Naive B cell (primary cell): ENCODE measurements around the gene CDH23. TPM values are rescaled to one million over a fixed set of nuclear protein-coding genes. Genes with fewer than 3 reads are reported as not detected.
"Not testable (repeated sequence)": the region's sequence is repeated elsewhere in the genome, so short reads cannot be mapped to it uniquely, and the experiment has no call there.

Experiments used
- ATAC-seq, 2 donors: fragments of 150-1000 bp; cut with Tn5 transposase; 2 replicates each; pipeline ENCODE4 v1.10.0; 2021; ENCODE audit warnings: low read depth in 2 of 2, mild to moderate bottlenecking in 2 of 2, moderate library complexity in 2 of 2
- DNase-seq: peaks from one replicate; pipeline ENCODE4 v3.0.0; 2022
- H3K27ac Mint-ChIP-seq, 6 donors: one replicate each; pipeline ENCODE4 v1.8.0; 2020 to 2022; ENCODE audit warnings: mild to moderate bottlenecking in 6 of 6, mixed read lengths in 6 of 6, moderate library complexity in 5 of 6, inconsistent platforms in 2 of 6
- H3K27me3 Mint-ChIP-seq, 3 donors: one replicate each; pipeline ENCODE4 v1.8.0; 2021 to 2022; ENCODE audit warnings: mixed read lengths in 3 of 3, mild to moderate bottlenecking in 1 of 3
- H3K36me3 Mint-ChIP-seq, 2 donors: one replicate each; pipeline ENCODE4 v1.8.0; 2020 to 2022; ENCODE audit warnings: mixed read lengths in 2 of 2, inconsistent platforms in 1 of 2, mild to moderate bottlenecking in 1 of 2
- H3K4me1 Mint-ChIP-seq, 3 donors: one replicate each; pipeline ENCODE4 v1.8.0; 2020 to 2022; ENCODE audit warnings: mixed read lengths in 3 of 3, inconsistent platforms in 1 of 3, mild to moderate bottlenecking in 1 of 3, moderate library complexity in 1 of 3
- H3K4me3 Mint-ChIP-seq, 8 donors: one replicate each; pipeline ENCODE4 v1.8.0; 2020 to 2022; ENCODE audit warnings: mild to moderate bottlenecking in 8 of 8, mixed read lengths in 8 of 8, moderate library complexity in 8 of 8, inconsistent platforms in 2 of 8
- H3K9me3 Mint-ChIP-seq, 7 donors: one replicate each; pipeline ENCODE4 v1.8.0; 2020 to 2022; ENCODE audit warnings: mixed read lengths in 7 of 7, mild to moderate bottlenecking in 5 of 7, inconsistent platforms in 2 of 7, moderate library complexity in 1 of 7
- polyA plus RNA-seq, 6 donors: library from polyadenylated mRNA; unstranded; fragments of 300-500 nt; fragmentation: Illumina TruSeq; gene quantifications; one replicate each; pipeline ENCODE4 v1.2.3, GENCODE V29; 2021; ENCODE audit warnings: low read depth in 6 of 6

CDH23 gene
- polyA plus RNA-seq, 6 donors from 2014 or later, result 0.05 to 0.62 (median 0.21) TPM; not detected in 2

DNA sequence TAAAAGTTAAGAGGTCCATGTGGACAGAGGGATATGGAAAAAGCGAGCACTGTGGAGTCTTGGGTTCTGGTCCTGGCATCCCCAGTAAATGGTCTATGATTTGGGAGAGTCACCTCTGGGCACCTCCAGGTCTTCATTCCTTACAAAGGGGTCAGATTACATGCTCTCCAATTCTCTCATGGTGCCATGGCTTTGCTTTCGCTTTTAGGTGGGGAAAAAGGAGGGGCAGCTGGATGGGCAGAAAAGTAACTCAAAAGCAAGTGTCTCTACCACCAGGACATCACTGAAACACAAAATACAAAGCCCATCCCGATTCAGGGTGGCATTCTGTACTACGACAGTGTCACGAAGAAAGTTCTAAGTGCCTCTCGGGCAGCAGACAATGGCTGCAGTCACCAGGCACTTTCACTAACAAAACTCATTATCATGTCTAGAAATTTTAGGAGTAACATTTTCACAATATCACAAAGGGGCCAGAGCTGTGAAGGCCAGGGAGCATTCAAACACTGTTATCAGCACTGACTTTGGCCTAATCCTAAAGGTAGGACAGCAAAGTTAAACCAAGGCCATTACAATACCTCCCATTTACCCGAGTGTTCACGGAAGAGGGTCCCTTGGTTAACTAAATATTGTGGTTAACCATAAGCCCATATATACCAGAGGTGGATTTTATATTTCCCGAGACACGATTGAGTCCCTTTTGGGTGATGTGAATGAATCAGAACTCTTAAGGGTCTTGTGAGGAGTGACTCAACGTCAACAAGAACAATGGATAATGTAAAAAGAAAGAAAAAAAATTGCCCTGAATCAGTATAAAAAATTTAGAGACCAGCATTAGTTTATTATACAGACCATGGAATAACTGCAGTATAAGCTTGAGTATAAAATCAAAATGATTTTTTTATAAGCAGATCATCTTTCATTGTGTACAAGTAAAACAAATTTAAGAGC is 451.9 kb downstream of the CDH23 start:
- Mint-ChIP-seq H3K27ac (peak overlapping the region in 2 of 6 donors; percentile 20 to 70), H3K27me3 (no peaks in the 10 kb centered on the region), H3K4me3 (peak overlapping the region in 6 of 8 donors; percentile 5 to 96 (median 56)), H3K4me1 (peaks cover 42 to 79% (median 68%) of the 10 kb centered on the region in 3 donors), H3K36me3 (no peaks in the 10 kb centered on the region), H3K9me3 (no peaks in the 10 kb centered on the region)
- ATAC-seq (no peak), DNase-seq (no peak)

DNA sequence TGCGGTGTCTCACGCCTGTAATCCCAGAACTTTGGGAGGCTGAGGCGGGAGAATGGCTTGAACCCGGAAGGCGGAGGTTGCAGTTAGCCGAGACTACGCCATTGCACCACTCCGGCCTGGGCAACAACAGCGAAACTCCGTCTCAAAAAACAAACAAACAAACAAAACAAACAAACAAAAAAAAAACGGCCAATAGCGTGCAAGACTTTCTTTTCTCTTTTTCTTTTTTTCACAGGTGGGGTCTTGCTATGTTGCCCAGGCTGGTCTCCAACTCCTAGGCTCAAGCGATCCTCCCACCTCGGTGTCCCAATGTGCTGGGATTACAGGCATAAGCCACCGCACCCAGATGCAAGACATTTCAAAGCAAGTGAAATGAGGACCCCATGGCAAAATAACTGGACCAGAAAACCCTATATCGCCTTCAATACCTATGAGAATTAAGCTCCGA is 452.8 kb downstream of the CDH23 start:
- peak overlapping the region in 7 of 8 donors; percentile 61 to 97 (median 93) for H3K4me3 Mint-ChIP-seq
- no peaks in the 10 kb centered on the region for H3K27me3 Mint-ChIP-seq
- H3K36me3 Mint-ChIP-seq, result no peaks in the 10 kb centered on the region
- H3K27ac Mint-ChIP-seq, result peak overlapping the region in 1 of 6 donors; percentile 85
- no peaks in the 10 kb centered on the region for H3K9me3 Mint-ChIP-seq
- no peak for ATAC-seq
- no peak for DNase-seq
- H3K4me1 Mint-ChIP-seq, result peaks cover 41 to 70% (median 66%) of the 10 kb centered on the region in 3 donors

DNA sequence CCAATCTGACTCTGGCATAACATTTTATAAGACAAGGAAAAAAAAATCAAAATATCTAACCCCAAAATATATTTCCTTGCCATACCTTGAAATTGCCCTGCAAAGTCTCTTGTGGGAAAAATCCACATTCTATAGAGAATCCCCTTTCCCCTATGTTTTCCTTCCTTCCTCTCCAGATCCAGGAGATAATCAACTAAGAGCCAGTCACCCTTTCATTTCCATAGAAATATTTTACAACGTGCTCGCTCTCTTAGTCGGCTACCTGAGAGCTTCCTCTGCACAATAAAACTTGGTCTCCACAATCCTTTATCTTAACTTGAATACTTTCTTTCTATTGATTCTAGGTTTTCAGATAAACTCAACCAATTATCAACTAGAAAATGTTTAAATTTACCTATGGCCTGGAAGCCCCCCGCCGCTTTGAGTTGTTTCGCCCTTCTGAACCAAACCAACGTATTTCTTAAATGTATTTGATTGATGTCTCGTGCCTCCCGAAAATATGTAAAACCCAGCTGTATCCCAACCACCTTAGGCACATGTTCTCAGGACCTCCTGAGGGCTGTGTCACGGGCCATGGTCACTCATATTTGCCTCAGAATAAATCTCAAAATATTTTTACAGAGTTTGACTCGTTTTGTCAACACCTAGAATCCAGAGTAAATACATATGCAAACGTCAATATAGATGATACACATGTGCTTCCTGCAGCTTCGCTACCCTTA is 453.5 kb downstream of the CDH23 start:
- no peak for ATAC-seq
- H3K27me3 Mint-ChIP-seq, result no peaks in the 10 kb centered on the region
- H3K36me3 Mint-ChIP-seq, result no peaks in the 10 kb centered on the region
- H3K4me1 Mint-ChIP-seq, result peaks cover 41 to 65% (median 63%) of the 10 kb centered on the region in 3 donors
- peak overlapping the region; percentile 15 to 97 (median 93) for H3K27ac Mint-ChIP-seq
- DNase-seq, result no peak
- peak overlapping the region; percentile 90 to 97 (median 96) for H3K4me3 Mint-ChIP-seq
- no peaks in the 10 kb centered on the region for H3K9me3 Mint-ChIP-seq

DNA sequence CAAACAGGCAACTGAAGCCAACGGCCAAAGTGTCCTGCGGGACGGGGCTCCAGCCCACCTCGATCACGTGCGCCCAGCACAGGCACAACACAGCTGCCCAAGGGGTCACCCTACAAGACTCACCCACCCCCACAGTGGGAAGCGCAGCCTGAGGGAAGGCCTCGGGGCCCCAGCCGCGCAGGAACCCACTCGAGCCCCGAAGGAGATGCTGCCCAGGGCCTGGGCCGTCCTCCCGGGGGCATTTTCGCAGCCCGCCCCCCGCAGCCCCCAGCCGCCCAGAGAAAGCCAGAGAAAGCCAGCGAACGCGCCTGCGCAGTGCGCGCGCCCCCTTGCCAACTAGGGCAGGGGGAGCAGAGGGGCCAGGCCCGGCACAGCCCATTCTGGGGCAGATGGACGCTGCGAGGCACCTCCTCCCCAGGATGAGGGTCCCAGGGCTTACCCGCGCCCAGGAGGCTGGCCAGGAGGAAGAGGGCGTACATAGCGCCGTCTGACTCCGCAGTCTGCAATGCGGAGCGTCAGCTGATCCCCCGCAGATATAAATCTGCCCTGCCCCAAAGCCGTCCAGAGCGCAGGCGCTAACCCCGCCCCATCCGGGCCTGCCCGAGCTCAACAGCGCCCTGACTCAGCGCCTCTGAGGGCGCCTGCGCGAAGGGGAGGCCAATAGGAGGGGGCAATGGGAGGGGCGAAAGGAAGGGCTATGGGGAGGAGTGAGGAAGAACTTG is 454.2 kb downstream of the CDH23 start, which contains the start of gene PSAP:
PSAP (minus strand) TSS at position 509 of the 722 bp plus-strand sequence; CDS start at position 479, 30 bp downstream.
- Mint-ChIP-seq H3K9me3 (no peaks in the 10 kb centered on the region), H3K36me3 (no peaks in the 10 kb centered on the region), H3K4me1 (peaks cover 41 to 61% (median 56%) of the 10 kb centered on the region in 3 donors), H3K4me3 (peak within 1 kb of the TSS; percentile 90 to 97 (median 96)), H3K27ac (peak within 1 kb of the TSS; percentile 85 to 97 (median 94)), H3K27me3 (no peaks in the 10 kb centered on the region)
- ATAC-seq, result peak; percentile 96
- DNase-seq, result peak; percentile 97

DNA sequence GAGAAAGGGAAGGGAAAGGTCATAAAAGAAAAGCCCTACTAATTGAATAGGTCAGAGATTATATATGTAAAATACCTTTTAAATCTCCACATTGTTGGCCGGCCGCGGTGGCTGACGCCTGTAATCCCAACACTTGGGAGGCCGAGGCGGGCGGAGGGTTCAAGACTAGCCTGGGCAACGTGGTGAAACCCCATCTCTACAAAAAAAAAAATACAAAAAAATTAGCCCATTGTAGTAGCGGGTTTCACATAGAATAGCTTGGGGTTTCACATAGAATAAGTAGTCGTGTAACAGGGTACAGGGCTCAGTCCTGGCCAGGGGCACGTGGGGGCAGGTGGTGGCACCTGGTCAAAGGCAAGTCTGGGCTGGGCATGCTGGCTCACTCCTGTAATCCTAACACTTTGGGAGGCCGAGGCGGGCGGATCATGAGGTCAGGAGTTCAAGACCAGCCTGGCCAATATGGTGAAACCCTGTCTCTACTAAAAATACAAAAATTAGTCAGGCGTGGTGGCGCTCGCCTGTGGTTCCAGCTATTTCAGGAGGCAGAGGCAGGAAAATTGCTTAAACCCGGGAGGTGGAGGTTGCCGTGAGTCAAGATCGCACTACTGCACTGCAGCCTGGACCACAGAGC is 454.9 kb downstream of the CDH23 start:
- H3K36me3 Mint-ChIP-seq, ATAC-seq, H3K9me3 Mint-ChIP-seq, DNase-seq, H3K27me3 Mint-ChIP-seq: not testable (repeated sequence)
- H3K4me3 Mint-ChIP-seq, result peak overlapping the region; percentile 90 to 97 (median 96)
- peak overlapping the region; percentile 85 to 97 (median 94) for H3K27ac Mint-ChIP-seq
- peaks cover 41 to 56% (median 56%) of the 10 kb centered on the region in 3 donors for H3K4me1 Mint-ChIP-seq

DNA sequence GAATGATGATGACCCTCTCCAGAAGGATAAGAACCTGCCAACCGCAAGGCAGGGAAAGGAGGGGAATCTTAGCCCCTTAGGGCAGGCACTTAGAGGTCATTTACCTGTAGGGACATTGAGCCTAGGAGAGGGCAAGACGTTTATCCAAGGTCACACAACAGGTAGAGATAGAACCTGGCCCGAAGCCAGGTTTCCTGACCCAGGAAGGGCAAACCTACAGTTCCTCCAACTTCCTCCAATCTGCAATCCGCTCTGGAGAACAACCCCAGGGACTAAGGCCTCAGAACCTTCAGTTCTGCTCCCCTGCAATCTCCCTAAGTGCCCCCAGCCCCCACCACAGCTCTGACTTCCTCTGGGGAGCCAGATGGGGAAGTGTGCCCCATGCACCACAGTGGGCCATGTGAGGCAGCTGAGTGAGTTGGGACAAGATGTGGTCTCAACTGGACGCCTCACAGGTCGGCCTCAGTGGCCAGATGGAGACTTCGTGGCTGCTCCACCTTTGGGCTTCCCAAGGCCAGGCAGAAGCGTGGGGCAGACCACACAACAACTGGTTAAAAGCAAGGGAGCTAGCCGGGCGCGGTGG is 455.7 kb downstream of the CDH23 start:
- peaks cover 34 to 48% (median 47%) of the 10 kb centered on the region in 3 donors for H3K4me1 Mint-ChIP-seq
- DNase-seq (peak; percentile 51), ATAC-seq (peak; percentile 18 to 19)
- peak overlapping the region in 6 of 8 donors; percentile 47 to 96 (median 92) for H3K4me3 Mint-ChIP-seq
- H3K27ac Mint-ChIP-seq, result peak overlapping the region in 5 of 6 donors; percentile 52 to 90 (median 76)
- H3K27me3 Mint-ChIP-seq, result no peaks in the 10 kb centered on the region
- H3K36me3 Mint-ChIP-seq, result no peaks in the 10 kb centered on the region
- no peaks in the 10 kb centered on the region for H3K9me3 Mint-ChIP-seq

DNA sequence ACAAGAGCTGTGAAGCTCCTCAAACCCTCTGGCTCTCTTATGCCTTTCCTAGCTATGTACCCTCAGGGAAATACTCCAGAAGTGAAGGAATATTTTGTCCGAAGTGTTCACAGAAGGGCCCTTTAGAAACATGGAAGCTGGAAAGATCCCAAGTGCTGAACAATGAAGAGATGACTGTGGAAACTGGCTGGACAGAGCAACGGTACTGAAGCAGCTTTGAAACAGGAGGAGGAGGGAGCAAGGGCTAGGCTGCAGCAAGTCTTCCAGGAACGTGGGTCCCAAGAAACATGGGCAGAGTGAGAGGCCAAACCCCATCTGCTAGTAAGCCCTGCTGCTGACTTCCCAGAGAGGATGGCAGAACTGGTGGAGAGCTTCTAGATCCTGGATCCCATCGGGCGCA is 457.3 kb downstream of the CDH23 start:
- Mint-ChIP-seq H3K27ac (no peak overlapping the region), H3K27me3 (no peaks in the 10 kb centered on the region), H3K9me3 (no peaks in the 10 kb centered on the region), H3K4me3 (no peak overlapping the region), H3K36me3 (no peaks in the 10 kb centered on the region), H3K4me1 (peaks cover 27 to 45% (median 41%) of the 10 kb centered on the region in 3 donors)
- DNase-seq, result no peak
- no peak for ATAC-seq

DNA sequence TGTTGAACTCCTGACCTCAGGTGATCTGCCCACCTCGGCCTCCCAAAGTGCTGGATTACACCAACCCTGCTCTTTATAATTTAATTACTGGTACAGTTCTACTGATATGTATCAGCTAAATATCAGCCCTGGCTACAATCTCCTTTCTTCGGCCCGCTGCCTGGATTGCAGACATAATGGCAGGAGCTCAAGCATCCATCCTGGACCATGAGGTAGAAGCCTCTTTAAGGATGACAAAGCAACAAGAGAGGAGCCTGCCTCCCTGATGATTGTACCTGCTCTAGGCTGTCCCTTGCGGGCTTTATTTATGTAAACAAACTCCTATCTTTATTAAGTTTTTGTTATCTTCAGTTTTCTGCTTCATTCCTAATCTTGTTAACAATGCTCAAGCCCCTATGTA is 459.9 kb downstream of the CDH23 start:
- no peak for DNase-seq
- no peaks in the 10 kb centered on the region for H3K9me3 Mint-ChIP-seq
- no peak overlapping the region for H3K4me3 Mint-ChIP-seq
- no peak for ATAC-seq
- H3K27me3 Mint-ChIP-seq, result no peaks in the 10 kb centered on the region
- peaks cover 26 to 45% (median 38%) of the 10 kb centered on the region in 3 donors for H3K4me1 Mint-ChIP-seq
- H3K27ac Mint-ChIP-seq, result no peak overlapping the region
- no peaks in the 10 kb centered on the region for H3K36me3 Mint-ChIP-seq

DNA sequence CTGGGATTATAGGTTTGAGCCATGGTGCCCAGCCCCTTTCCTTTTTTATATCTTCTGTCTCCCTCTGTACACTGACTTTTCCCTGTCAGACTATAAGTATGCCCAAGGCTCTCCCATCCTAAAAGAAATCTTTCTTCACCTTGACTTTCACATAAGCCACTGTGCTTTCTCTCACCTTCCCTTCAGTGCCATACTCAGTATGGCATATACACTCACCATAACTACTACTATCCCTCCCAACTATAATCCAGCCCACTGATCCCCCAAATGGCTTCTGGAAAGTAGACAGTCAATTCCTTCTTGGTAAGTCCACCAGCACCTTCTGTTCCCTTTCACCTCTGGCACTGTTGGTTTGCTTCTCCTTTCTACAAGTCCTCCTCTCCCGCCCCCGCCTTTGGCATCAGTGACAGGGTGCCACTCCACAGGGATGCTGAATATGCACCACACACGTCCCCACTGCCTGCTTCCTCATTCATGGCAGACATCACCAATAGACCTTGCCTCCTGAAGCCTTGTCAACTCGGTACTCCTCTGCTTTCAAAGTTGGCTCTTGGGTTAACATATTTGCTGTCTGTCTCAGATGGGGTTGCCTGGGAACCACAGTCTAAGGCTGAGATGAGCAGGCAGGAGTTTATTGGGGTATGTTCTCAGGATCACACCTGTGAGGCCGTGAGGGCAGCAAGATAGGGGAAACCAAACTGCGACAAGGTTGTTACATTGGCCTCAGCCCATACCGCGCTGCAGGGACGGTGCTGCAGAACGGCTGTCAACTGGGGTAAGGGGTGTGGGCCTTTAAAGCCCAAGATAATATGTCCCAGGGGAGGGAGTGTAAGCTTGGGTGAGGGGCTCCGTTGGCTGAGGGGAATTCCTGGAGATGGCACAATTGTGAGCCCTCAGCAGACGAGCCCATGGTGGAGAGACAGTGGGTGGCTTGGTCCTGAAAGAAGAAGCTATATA is 461.5 kb downstream of the CDH23 start:
- DNase-seq (no peak), ATAC-seq (no peak)
- Mint-ChIP-seq H3K4me3 (peak overlapping the region in 3 of 8 donors; percentile 6 to 69 (median 59)), H3K9me3 (no peaks in the 10 kb centered on the region), H3K4me1 (peaks cover 15 to 35% (median 26%) of the 10 kb centered on the region in 3 donors), H3K27me3 (no peaks in the 10 kb centered on the region), H3K27ac (peak overlapping the region in 3 of 6 donors; percentile 2 to 26 (median 16)), H3K36me3 (no peaks in the 10 kb centered on the region)

DNA sequence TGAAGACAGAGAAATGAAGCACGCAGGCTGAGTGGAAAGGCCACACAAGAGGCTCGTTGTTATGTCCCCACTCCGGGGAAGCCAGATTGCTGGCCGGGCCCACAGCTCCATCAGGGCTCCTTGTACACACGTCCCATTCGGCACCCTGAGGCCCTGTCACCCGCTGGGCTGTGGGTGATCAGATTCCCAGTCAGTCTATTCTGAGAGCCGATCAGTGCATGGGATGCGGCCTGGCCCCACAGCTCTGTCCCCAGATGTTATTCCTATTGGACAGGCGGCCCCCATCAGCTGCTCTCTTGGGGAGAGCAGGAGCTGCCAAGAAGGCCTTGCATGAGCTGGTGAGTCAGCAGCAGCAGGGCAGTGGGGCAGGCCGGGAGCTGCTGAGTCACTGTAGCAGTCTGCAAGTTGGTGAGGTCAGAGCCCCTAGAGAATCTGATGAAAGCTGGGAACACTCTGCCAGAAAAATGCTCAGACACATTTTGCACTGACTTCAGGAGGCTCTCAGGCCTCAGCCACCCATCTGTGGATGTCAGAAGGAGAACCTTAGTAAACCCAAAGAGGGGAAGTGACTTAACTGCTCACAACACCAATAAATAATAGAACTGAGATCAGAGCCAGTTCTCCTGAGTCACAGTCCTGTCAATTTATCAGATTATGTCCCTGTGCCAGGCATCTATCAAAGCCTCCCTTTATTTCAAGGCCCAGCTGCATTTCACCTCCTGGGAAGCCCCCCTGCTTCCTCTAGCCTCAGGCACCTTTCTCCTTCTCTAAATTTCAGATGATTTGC is 463.7 kb downstream of the CDH23 start:
- Mint-ChIP-seq H3K9me3 (no peaks in the 10 kb centered on the region), H3K4me3 (peak overlapping the region in 4 of 8 donors; percentile 21 to 56 (median 40)), H3K27me3 (no peaks in the 10 kb centered on the region), H3K27ac (peak overlapping the region in 5 of 6 donors; percentile 38 to 73 (median 54)), H3K36me3 (no peaks in the 10 kb centered on the region), H3K4me1 (peaks cover 15 to 35% (median 26%) of the 10 kb centered on the region in 3 donors)
- peak; percentile 59 to 68 for ATAC-seq
- DNase-seq, result no peak

DNA sequence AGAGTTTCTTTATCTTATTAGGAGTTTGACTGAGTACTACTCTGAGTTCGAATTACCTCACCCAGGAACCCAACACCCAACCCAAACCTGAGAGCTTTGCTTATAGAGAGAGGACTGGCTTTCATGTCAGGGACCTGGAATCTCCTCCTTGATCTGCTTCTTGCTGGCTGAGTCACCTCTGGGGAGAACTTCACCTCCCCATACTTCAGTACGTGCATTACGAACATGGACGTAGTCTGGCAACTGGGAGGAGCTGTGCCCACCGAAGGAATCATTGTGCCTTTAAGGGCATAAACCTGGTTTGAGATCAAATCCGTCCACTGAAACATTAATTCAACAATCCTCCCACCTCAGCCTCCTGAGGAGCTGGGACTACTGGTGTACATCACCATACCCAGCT is 466.5 kb downstream of the CDH23 start:
- H3K27me3 Mint-ChIP-seq, result no peaks in the 10 kb centered on the region
- H3K9me3 Mint-ChIP-seq, result no peaks in the 10 kb centered on the region
- DNase-seq, result no peak
- H3K4me3 Mint-ChIP-seq, result no peak overlapping the region
- peaks cover 15 to 33% (median 22%) of the 10 kb centered on the region in 3 donors for H3K4me1 Mint-ChIP-seq
- H3K27ac Mint-ChIP-seq, result no peak overlapping the region
- H3K36me3 Mint-ChIP-seq, result no peaks in the 10 kb centered on the region
- no peak for ATAC-seq
